ENCODE results near the gene PASK. TPM values are rescaled to one million over a fixed set of nuclear protein-coding genes. Genes with fewer than 3 reads are reported as not detected.

PASK gene
- total RNA-seq, 1 experiment from 2014 or later, result 21.1 TPM

DNA sequence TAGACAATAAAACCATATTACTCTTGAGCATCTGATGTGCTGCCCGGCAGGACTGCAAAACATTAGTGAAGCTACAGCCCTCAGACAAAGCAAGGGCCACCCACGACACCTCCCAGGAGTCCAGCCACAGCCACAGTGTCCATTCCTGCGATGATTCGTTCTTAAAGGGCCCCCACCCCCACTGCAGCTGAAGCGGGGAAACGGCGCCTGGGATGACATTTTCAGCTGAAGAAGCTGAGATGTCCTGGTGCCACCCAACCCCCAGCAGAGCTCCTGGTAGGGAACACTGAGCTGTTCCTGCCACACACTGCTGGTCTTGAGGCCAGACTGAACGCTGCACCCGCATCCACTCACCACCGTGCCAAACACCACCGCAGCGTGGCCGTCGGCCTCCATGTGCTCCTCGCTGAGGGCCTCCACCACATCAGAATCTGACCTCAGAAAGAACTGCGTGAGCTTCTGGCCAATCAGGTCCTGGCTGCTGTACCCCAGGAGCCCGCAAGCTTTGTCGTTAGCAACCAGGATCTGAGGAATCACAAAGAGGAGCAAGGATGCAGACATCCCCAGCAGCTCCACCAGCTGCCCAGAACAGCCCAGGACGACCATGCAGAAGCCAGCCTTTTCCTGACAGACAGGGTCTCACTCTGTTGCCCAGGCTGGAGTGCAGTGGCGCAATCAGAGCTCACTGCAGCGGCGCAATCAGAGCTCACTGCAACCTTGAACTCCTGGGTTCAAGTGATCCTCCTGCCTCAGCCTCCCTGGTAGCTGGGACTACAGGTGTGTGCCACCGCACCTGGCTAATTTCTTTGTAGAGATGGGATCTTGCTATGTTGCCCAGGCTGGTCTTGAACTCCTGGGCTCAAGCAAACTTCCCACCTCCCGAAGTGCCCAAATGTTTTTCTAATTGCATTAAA, 9.5 kb downstream of the PASK start:
- no peaks in the 10 kb centered on the region for H3K9me3 Mint-ChIP-seq (ENCODE audit: unreplicated experiment)
- ChIA-PET CTCF (no interaction called here), POLR2A (no interaction called here)
- H3K4me3 Mint-ChIP-seq (ENCODE audit: unreplicated experiment), result no peak overlapping the region
- Histone ChIP-seq H3K36me3 (ENCODE audit: control insufficient read depth, insufficient read depth, low read length) (no peaks in the 10 kb centered on the region), H3K9me3 (no peaks in the 10 kb centered on the region), H3K4me3 (ENCODE audit: low read depth, low read length) (no peak overlapping the region), H3K27me3 (replicated peaks; ENCODE audit: control insufficient read depth, insufficient read depth, low read length) (no peaks in the 10 kb centered on the region), H3K4me1 (no peaks in the 10 kb centered on the region)
- H3K27ac Mint-ChIP-seq (ENCODE audit: unreplicated experiment), result no peak overlapping the region
- DNase-seq, result no peak
- no TSS peak for BruUV-seq (replicated peaks)
- no peaks in the 10 kb centered on the region for H3K27me3 Mint-ChIP-seq (ENCODE audit: insufficient read depth, unreplicated experiment)
- intact Hi-C loops (cut with micrococcal nuclease; ENCODE audit: unreplicated experiment), result no loop called here
- TF ChIP-seq, protein P1, sequence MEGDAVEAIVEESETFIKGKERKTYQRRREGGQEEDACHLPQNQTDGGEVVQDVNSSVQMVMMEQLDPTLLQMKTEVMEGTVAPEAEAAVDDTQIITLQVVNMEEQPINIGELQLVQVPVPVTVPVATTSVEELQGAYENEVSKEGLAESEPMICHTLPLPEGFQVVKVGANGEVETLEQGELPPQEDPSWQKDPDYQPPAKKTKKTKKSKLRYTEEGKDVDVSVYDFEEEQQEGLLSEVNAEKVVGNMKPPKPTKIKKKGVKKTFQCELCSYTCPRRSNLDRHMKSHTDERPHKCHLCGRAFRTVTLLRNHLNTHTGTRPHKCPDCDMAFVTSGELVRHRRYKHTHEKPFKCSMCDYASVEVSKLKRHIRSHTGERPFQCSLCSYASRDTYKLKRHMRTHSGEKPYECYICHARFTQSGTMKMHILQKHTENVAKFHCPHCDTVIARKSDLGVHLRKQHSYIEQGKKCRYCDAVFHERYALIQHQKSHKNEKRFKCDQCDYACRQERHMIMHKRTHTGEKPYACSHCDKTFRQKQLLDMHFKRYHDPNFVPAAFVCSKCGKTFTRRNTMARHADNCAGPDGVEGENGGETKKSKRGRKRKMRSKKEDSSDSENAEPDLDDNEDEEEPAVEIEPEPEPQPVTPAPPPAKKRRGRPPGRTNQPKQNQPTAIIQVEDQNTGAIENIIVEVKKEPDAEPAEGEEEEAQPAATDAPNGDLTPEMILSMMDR (IDR thresholded peaks at IDR 0.05; ENCODE audit: insufficient read depth in 1 of 2, low read depth in 1 of 2, low read length in 1 of 2, severe bottlenecking in 1 of 2, unreplicated experiment in 1 of 2), result no peak
- no peaks in the 10 kb centered on the region for H3K4me1 Mint-ChIP-seq (ENCODE audit: low read depth, unreplicated experiment)
- no peaks in the 10 kb centered on the region for H3K36me3 Mint-ChIP-seq (ENCODE audit: insufficient read depth, unreplicated experiment)

- Histone ChIP-seq H3K27me3 (replicated peaks; ENCODE audit: control insufficient read depth, insufficient read depth, low read length) (no peaks in the 10 kb centered on the region), H3K4me1 (no peaks in the 10 kb centered on the region), H3K4me3 (ENCODE audit: low read depth, low read length) (no peak overlapping the region), H3K36me3 (ENCODE audit: control insufficient read depth, insufficient read depth, low read length) (no peaks in the 10 kb centered on the region), H3K9me3 (no peaks in the 10 kb centered on the region)
- ChIA-PET POLR2A (no interaction called here), CTCF (no interaction called here)
- no TSS peak for BruUV-seq (replicated peaks)
- Mint-ChIP-seq H3K4me1 (ENCODE audit: low read depth, unreplicated experiment) (no peaks in the 10 kb centered on the region), H3K27me3 (ENCODE audit: insufficient read depth, unreplicated experiment) (no peaks in the 10 kb centered on the region), H3K36me3 (ENCODE audit: insufficient read depth, unreplicated experiment) (no peaks in the 10 kb centered on the region), H3K4me3 (ENCODE audit: unreplicated experiment) (no peak overlapping the region), H3K27ac (ENCODE audit: unreplicated experiment) (no peak overlapping the region), H3K9me3 (ENCODE audit: unreplicated experiment) (no peaks in the 10 kb centered on the region)
- no peak for DNase-seq
- TF ChIP-seq, protein P1 (IDR thresholded peaks at IDR 0.05; ENCODE audit: insufficient read depth in 1 of 2, low read depth in 1 of 2, low read length in 1 of 2, severe bottlenecking in 1 of 2, unreplicated experiment in 1 of 2), result no peak
- intact Hi-C loops (cut with micrococcal nuclease; ENCODE audit: unreplicated experiment), result no loop called here
Observed at GRCh38 chr2:241138471-241138870, 10.8 kb downstream of the PASK start.

GRCh38 chr2:241137276-241138190, 11.7 kb downstream of the PASK start:
- Histone ChIP-seq H3K4me1 (no peaks in the 10 kb centered on the region), H3K4me3 (ENCODE audit: low read depth, low read length) (no peak overlapping the region), H3K27me3 (replicated peaks; ENCODE audit: control insufficient read depth, insufficient read depth, low read length) (no peaks in the 10 kb centered on the region), H3K9me3 (no peaks in the 10 kb centered on the region), H3K36me3 (ENCODE audit: control insufficient read depth, insufficient read depth, low read length) (no peaks in the 10 kb centered on the region)
- ChIA-PET CTCF (no interaction called here), POLR2A (no interaction called here)
- Mint-ChIP-seq H3K36me3 (ENCODE audit: insufficient read depth, unreplicated experiment) (no peaks in the 10 kb centered on the region), H3K27ac (ENCODE audit: unreplicated experiment) (no peak overlapping the region), H3K27me3 (ENCODE audit: insufficient read depth, unreplicated experiment) (no peaks in the 10 kb centered on the region), H3K4me3 (ENCODE audit: unreplicated experiment) (no peak overlapping the region), H3K9me3 (ENCODE audit: unreplicated experiment) (no peaks in the 10 kb centered on the region), H3K4me1 (ENCODE audit: low read depth, unreplicated experiment) (no peaks in the 10 kb centered on the region)
- no peak for DNase-seq
- BruUV-seq (replicated peaks), result no TSS peak
- intact Hi-C loops (cut with micrococcal nuclease; ENCODE audit: unreplicated experiment), result no loop called here
- TF ChIP-seq, protein P1 (IDR thresholded peaks at IDR 0.05; ENCODE audit: insufficient read depth in 1 of 2, low read depth in 1 of 2, low read length in 1 of 2, severe bottlenecking in 1 of 2, unreplicated experiment in 1 of 2), result no peak

Measured in Caco-2 (cell line).